PC-3 (cell line): ENCODE results near the gene KCNH8. TPM values are rescaled to one million over a fixed set of nuclear protein-coding genes. Genes with fewer than 3 reads are reported as not detected.

ENCODE experiments used
- ATAC-seq: fragments of 200-7000 bp; cut with Tn5 transposase; 2 replicates; pipeline ENCODE4 v1.9.1; 2020; ENCODE audit warnings: mild to moderate bottlenecking, moderate library complexity
- BruUV-seq: library from RNA; stranded (reverse); fragments of 400-500 nt; replicated peaks from 2 replicates; lab custom pipeline; 2021; lab: Mats Ljungman, UMichigan
- CTCF ChIA-PET: fragments of 300-600 bp; sonication (Branson Sonifier 250); formaldehyde crosslinking; loops from one replicate; lab custom pipeline; 2022; ENCODE audit warnings: antibody characterized with exemption; lab: Charles Lee
- POLR2A ChIA-PET: fragments of 300-600 bp; sonication (Branson Sonifier 250); formaldehyde crosslinking; loops from one replicate; lab custom pipeline; 2022; ENCODE audit warnings: antibody characterized with exemption; ENCODE audit not compliant: unreplicated experiment; lab: Charles Lee
- DNase-seq: peaks from one replicate; pipeline ENCODE4 v3.0.0-alpha.2; 2015
- H2AFZ ChIP-seq: fragments of 300-600 bp; sonication (generic); 2 replicates; pipeline ENCODE4 v1.6.0; 2016; ENCODE audit warnings: antibody characterized with exemption, low read length
- H3F3A ChIP-seq: fragments of 300-600 bp; sonication (generic); one replicate; pipeline ENCODE4 v1.6.0; 2017; ENCODE audit warnings: antibody characterized with exemption, low read length, control low read depth, mild to moderate bottlenecking; ENCODE audit not compliant: unreplicated experiment
- H3K27ac ChIP-seq: fragments of 300-600 bp; sonication (generic); 2 replicates; pipeline ENCODE4 v1.5.1; 2016; ENCODE audit warnings: mild to moderate bottlenecking, low read length
- H3K27me3 ChIP-seq: fragments of 300-600 bp; sonication (generic); 2 replicates; pipeline ENCODE4 v1.6.1; 2016; ENCODE audit warnings: low read length, mixed read lengths
- H3K36me3 ChIP-seq: fragments of 300-600 bp; sonication (generic); 2 replicates; pipeline ENCODE4 v1.6.1; 2016; ENCODE audit warnings: low read depth, mixed run types, low read length, mixed read lengths
- H3K4me1 ChIP-seq: fragments of 300-600 bp; sonication (generic); 2 replicates; pipeline ENCODE4 v1.5.1; 2016; ENCODE audit warnings: low read length; ENCODE audit not compliant: insufficient read depth
- H3K4me2 ChIP-seq: fragments of 300-600 bp; sonication (generic); 2 replicates; pipeline ENCODE4 v1.6.0; 2016; ENCODE audit warnings: low read length
- H3K4me3 ChIP-seq: fragments of 300-600 bp; sonication (generic); 2 replicates; pipeline ENCODE4 v1.5.1; 2016; ENCODE audit warnings: mild to moderate bottlenecking, low read length, mixed read lengths
- H3K79me2 ChIP-seq: fragments of 300-600 bp; sonication (generic); 2 replicates; pipeline ENCODE4 v1.6.1; 2017; ENCODE audit warnings: low read length, mixed read lengths
- H3K9ac ChIP-seq: fragments of 300-600 bp; sonication (generic); 2 replicates; pipeline ENCODE4 v1.6.0; 2016; ENCODE audit warnings: mild to moderate bottlenecking, low read length
- H3K9me2 ChIP-seq: fragments of 300-600 bp; sonication (generic); replicated peaks from 2 replicates; pipeline ENCODE4 v1.6.1; 2016; ENCODE audit warnings: mixed run types, low read length, mixed read lengths
- H3K9me3 ChIP-seq: fragments of 300-600 bp; sonication (generic); 2 replicates; pipeline ENCODE4 v1.6.1; 2016; ENCODE audit warnings: low read length, mixed read lengths
- H4K20me1 ChIP-seq: fragments of 300-600 bp; sonication (generic); 2 replicates; pipeline ENCODE4 v1.6.1; 2016; ENCODE audit warnings: low read length, mixed read lengths
- CTCF ChIP-seq: fragments of 300-600 bp; sonication (generic); conservative IDR thresholded peaks from 2 replicates; pipeline ENCODE4 v1.5.1; 2017; ENCODE audit warnings: antibody characterized with exemption, low read depth, mild to moderate bottlenecking, low read length
- EZH2 ChIP-seq: fragments of 300-600 bp; sonication (generic); IDR thresholded peaks from one replicate; pipeline ENCODE4 v1.6.1; 2017; ENCODE audit warnings: antibody characterized with exemption, mild to moderate bottlenecking, low read length; ENCODE audit not compliant: unreplicated experiment
- EZH2phosphoT487 ChIP-seq: fragments of 300-600 bp; sonication (generic); IDR thresholded peaks from 2 replicates; pipeline ENCODE4 v1.6.1; 2018; ENCODE audit warnings: mild to moderate bottlenecking, antibody characterized with exemption, low read length, borderline replicate concordance
- intact Hi-C: fragments of 100-400 bp; cut with micrococcal nuclease; formaldehyde crosslinking; loops from 2 replicates; pipeline ENCODE4 v1.9.0; 2023
- total RNA-seq: library from RNA; depleted of rRNA; stranded (reverse); fragments of >200 nt; gene quantifications from 2 replicates; pipeline ENCODE4 v1.2.3, GENCODE V29; 2014

Gene KCNH8
- total RNA-seq, 1 experiment from 2014 or later, result not detected

GRCh38 chr3:19116239-19116638 lies 32.1 kb upstream of the KCNH8 start:
- ATAC-seq, result no peak
- CTCF ChIA-PET, result no interaction called here
- Histone ChIP-seq H3K27me3 (no peaks in the 10 kb centered on the region), H3K4me3 (no peak overlapping the region), H3K4me1 (no peaks in the 10 kb centered on the region), H3K36me3 (no peaks in the 10 kb centered on the region), H3K9me2 (no peaks in the 10 kb centered on the region), H3K9me3 (no peaks in the 10 kb centered on the region), H3K79me2 (no peaks in the 10 kb centered on the region), H3K4me2 (no peak overlapping the region), H4K20me1 (no peaks in the 10 kb centered on the region), H3F3A (no peaks in the 10 kb centered on the region), H3K9ac (no peak overlapping the region), H2AFZ (no peak overlapping the region), H3K27ac (no peak overlapping the region)
- no peak for TF ChIP-seq CTCF
- no peak for TF ChIP-seq EZH2
- TF ChIP-seq EZH2phosphoT487, result no peak
- DNase-seq, result no peak
- no TSS peak for BruUV-seq
- intact Hi-C loops, result no loop called here
- POLR2A ChIA-PET, result no interaction called here

DNA sequence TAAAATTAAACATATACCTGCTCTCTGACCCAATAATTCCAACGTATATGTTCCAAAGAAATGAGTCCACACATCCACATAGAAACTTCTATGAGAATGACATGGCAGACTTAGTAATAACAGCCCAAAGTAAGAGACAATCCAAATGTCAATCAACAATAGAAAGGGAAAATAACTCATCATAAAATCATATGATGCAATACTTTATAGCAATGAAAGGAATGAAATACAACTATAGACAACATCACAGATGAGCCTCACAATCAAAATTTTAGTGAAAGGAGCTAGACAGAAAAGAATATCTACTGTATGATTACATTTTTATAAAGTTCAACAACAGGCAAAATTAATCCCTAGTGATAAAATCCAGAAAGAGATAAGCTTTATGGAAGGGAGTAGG lies 23.6 kb upstream of the KCNH8 start:
- Histone ChIP-seq H3K27ac (no peak overlapping the region), H3K4me2 (no peak overlapping the region), H2AFZ (no peak overlapping the region), H4K20me1 (no peaks in the 10 kb centered on the region), H3K9me3 (no peaks in the 10 kb centered on the region), H3K9me2 (no peaks in the 10 kb centered on the region), H3F3A (no peaks in the 10 kb centered on the region), H3K9ac (no peak overlapping the region), H3K4me1 (peaks cover 4% of the 10 kb centered on the region; the same call in 1 of the 2 replicates), H3K27me3 (no peaks in the 10 kb centered on the region), H3K79me2 (no peaks in the 10 kb centered on the region), H3K4me3 (no peak overlapping the region), H3K36me3 (no peaks in the 10 kb centered on the region)
- no TSS peak for BruUV-seq
- no peak for ATAC-seq
- DNase-seq, result no peak
- ChIA-PET POLR2A (no interaction called here), CTCF (no interaction called here)
- TF ChIP-seq CTCF (no peak), EZH2 (no peak), EZH2phosphoT487 (no peak)
- intact Hi-C loops, result no loop called here

DNA sequence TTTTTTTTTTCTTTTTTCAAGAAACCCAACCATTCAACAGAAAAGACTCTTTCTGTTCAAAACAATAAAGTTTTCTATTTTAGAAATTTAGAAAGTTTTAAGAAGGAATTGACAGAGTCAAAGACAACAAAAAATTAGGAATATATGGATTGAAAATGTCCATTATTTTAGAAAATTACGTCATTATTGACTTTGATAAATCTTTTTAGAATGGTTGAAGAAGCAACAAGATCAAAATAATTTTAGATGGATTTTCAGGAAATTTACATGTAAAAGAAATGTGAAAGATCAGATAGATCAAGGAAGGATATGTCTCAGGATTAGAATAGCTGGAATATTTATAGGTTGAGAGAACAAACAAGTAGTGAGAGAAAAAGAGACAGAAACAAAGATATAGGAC lies 8.4 kb upstream of the KCNH8 start:
- Histone ChIP-seq H3K9ac (no peak overlapping the region), H2AFZ (no peak overlapping the region), H3K4me2 (no peak overlapping the region), H3K9me3 (no peaks in the 10 kb centered on the region), H3K9me2 (no peaks in the 10 kb centered on the region), H3K27me3 (peaks cover 15% of the 10 kb centered on the region), H3F3A (no peaks in the 10 kb centered on the region), H3K27ac (no peak overlapping the region), H4K20me1 (no peaks in the 10 kb centered on the region), H3K4me1 (no peaks in the 10 kb centered on the region), H3K4me3 (no peak overlapping the region), H3K36me3 (no peaks in the 10 kb centered on the region), H3K79me2 (no peaks in the 10 kb centered on the region)
- ChIA-PET CTCF (no interaction called here), POLR2A (no interaction called here)
- intact Hi-C loops, result no loop called here
- no peak for TF ChIP-seq EZH2
- TF ChIP-seq EZH2phosphoT487, result no peak
- DNase-seq (no peak), ATAC-seq (no peak)
- BruUV-seq, result no TSS peak
